Measurements from ENCODE around the gene PPP1R12C.

The PPP1R12C gene

DNA sequence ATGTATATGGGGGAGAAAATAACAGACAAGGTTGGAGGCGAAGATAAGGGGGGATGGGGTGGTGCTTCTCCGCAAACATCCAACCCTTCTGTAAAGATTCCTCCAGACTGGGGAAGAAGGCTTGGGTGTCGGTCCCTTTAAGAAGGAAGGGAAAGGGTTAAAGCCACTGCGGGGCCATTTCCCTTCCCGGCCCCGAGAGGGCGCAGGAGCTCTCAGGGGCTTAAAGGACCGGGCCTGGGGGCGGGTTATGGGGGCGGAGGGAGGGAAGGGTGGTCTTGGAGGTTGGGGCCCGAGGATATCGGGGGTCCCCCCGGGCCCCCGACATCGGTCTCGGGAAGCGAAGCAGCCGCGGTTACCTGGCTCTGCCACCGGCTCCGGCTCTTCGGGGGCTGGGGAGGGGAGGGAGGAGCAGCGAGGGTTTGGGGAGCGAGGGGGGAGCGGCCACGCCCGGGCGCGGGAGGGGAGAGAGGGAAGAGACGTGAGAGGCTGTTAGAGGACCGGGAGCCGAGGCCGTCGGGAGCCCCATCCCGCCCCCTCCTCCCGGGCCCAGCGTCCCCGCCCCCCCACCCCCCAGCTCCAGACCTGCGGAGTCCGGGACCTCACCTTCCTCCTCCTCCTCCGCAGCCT, 28.8 kb upstream of the PPP1R12C start:
- DNase-seq: peak; percentile 36

DNA sequence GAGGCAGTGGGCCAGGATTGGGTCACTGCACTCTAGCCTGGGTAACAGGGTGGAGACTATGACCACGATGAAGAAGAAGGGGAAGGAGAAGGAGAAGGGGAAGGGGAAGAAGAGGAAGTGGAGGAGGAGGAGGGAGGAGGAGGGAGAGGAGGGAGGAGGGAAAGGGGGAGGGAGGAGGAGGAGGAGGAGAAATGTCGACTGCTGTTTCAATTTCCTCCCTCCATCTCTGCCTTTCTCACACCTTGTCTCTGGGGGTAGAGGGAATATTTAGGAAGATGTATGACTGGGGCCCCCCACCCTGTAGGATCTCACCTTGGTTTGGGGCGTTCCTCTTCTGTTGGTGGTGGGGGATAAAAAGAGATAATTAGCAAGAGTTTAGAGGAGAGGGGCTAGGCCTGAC, 27.8 kb upstream of the PPP1R12C start:
- DNase-seq: no peak

- DNase-seq: no peak
These were observed 24.3 kb upstream of the PPP1R12C start for GRCh38 chr19:55141696-55142095.

GRCh38 chr19:55137915-55138314, 20.5 kb upstream of the PPP1R12C start:
- DNase-seq: no peak

DNA sequence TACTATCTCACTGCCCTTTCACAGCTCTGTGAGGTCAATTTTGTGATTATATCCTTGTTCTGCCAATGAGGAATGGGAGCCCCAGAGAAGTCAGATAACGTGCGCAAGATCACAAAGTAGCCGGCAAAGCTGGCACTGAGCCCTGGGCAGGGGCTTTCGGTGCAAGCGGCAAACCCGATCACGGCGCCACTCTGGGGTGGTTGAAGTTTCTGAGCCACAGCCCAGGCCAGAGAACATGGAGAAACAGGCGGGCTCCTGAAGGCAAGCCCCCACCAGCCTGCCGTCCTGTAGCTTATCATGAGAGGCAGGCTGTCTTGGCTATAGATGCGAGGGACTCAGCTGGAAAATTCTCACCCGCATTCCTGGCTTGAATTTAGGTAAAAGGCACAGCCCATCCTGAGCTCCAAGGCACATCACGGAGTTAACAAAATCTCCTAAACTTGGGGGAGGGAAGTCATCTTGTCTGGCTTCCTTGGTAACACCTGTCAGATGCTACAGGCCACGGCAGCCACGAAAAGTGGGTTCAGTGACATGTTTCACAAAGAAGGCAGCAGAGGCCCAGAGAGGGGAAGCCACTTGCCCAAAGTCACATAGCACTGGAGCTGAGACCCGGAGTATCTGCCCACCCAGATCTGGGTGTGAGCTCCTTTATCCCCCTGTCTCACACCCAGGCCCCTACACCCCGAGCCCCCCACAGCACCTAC, 19.1 kb upstream of the PPP1R12C start:
- DNase-seq: no peak

DNA sequence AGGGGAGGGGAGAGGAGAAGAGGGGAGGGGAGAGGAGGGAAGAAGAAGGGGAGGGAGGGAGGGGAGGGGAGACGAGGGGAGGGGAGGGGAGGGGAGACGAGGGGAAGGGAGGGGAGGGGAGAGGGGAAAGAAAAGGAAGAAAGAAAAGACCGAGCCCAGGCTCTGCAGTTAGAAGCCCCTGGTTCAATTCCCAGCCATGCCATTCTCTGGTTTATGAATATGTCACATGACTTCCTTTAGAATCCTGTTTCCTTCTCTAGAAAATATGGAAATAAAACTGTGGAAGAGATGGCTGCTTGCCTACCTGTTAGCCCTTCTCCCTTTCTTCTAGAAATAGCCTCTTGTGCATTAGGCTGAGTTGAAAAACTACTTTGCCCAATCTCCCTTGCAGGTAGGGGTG, 17.3 kb upstream of the PPP1R12C start:
- no peak for DNase-seq

- no peak for DNase-seq
These were observed 16.4 kb upstream of the PPP1R12C start for GRCh38 chr19:55133639-55134444.

DNA sequence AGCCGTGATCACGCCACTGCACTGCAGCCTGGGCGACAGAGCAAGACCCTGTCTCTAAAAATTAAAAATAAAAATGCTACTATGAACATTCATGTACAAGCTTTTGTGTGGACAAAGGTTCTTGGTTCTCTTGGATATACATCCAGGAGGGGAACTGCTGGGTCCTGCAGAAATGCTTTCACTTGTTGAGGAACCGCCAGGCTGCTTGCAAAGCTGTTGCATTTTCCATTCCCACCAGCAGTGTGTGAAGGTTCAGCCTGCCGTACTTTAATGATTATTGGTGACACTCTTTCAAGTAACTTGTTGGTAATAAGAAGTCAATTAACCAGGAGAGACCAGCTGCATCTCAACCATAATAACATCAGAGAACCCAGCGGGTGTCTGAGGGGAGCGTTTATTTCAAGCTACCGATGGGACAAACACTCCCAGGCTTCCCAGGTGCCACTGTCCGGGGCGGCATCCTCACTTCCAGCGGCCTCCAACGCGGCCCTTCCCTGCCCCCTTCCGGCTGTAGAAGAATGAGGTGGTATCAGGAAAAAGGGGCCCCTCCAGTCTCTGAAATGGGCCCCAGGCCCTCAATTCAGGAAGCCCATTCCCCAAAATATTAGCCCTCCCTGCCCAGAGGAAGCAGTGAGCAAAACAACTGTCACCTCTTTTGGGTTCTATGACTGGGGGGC, 15.2 kb upstream of the PPP1R12C start:
- no peak for DNase-seq

GRCh38 chr19:55131421-55131820, 14.0 kb upstream of the PPP1R12C start:
- no peak for DNase-seq

DNA sequence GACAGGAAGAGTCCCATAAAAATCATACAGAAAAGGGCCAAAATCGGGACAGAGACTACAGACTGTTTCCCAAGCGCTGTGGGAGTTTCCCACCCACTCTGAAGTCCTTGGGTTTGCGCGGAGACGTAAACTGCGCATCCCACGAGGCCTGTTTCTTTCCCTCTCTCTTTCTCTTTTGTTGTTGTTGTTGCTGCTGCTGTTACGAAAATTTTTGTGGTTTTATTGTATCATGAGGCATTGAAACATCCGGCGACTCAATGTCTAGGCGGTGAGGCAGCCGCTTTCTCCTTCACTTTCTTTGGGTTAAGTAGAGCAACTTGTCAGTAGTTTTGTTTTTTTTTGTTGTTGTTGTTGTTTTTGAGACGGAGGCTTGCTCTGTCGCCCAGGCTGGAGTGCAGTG, 1.6 kb upstream of the PPP1R12C start:
- no peak for DNase-seq

GRCh38 chr19:55118401-55118991, 1.1 kb upstream of the PPP1R12C start:
- DNase-seq: peak; percentile 58

DNA sequence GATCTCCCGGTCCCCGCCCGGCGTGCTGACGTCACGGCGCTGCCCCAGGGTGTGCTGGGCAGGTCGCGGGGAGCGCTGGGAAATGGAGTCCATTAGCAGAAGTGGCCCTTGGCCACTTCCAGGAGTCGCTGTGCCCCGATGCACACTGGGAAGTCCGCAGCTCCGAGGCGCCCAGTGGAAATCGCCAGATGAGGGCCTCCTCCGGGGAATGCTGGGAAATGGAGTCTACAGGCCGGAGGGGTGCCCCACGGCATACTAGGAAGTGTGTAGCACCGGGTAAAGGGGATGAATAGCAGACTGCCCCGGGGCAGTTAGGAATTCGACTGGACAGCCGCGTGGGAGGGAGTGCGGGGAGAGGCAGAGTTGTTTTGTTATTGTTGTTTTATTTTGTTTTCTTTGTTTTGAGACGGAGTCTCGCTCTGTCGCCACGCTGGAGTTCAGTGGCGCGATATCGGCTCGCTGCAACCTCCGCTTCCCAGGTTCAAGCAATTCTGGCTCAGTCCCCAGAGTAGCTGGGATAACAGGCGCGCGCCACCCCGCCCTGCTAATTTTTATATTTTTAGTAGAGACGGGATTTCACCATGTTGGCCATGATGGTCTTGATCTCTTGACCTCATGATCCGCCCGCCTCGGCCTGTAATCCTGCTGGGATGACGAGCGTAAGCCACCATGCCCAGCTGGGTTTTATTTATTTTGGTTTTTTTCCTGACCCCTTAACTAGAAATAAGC, 390 bp upstream of the PPP1R12C start:
- DNase-seq: peak; percentile 99

- peak; percentile 77 for DNase-seq
These were observed 1.1 kb downstream of the PPP1R12C start for GRCh38 chr19:55116232-55116858.

GRCh38 chr19:55115446-55116065, 1.9 kb downstream of the PPP1R12C start:
- no peak for DNase-seq

DNA sequence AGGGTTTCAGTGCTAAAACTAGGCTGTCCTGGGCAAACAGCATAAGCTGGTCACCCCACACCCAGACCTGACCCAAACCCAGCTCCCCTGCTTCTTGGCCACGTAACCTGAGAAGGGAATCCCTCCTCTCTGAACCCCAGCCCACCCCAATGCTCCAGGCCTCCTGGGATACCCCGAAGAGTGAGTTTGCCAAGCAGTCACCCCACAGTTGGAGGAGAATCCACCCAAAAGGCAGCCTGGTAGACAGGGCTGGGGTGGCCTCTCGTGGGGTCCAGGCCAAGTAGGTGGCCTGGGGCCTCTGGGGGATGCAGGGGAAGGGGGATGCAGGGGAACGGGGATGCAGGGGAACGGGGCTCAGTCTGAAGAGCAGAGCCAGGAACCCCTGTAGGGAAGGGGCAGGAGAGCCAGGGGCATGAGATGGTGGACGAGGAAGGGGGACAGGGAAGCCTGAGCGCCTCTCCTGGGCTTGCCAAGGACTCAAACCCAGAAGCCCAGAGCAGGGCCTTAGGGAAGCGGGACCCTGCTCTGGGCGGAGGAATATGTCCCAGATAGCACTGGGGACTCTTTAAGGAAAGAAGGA, 2.8 kb downstream of the PPP1R12C start:
- no peak for DNase-seq

- DNase-seq: no peak
These were observed 3.8 kb downstream of the PPP1R12C start for GRCh38 chr19:55113570-55114039.

- DNase-seq: no peak
These were observed 4.5 kb downstream of the PPP1R12C start for GRCh38 chr19:55112777-55113569.

DNA sequence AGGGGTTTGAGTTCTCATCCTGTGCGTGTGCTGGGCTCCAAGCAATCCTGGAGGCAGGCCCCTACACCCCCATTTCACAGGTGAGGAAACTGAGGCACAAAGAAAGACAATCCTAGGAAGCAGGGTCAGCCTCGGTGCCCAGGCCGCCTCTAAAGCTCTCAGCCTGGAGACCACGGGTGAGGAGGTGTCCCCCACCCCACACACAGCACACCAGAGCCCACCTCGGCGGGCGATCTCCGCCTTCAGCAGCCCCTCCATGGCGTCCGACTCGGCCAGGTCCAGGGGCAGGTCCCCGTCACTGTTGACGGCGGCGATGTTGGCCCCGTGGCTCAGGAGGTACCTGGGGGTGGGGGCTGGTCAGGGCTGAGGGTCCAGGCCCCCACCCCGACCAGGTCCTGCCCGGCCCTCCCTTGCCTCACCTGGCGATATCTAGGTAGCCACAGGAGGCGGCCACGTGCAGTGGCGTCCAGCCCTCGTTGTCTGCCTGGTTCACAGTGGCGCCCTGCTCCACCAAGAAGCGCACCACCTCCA, 5.1 kb downstream of the PPP1R12C start:
- no peak for DNase-seq

GRCh38 chr19:55111238-55111831, 6.1 kb downstream of the PPP1R12C start:
- no peak for DNase-seq
